Suppressor macrophage (primary cell): Measurements from ENCODE around the gene POLR3B.

Experiments used
- DNase-seq, 4 experiments: peaks; one replicate each; pipeline ENCODE4 v3.0.0-alpha.2; 2020 to 2022

Gene POLR3B

GRCh38 chr12:106415134-106415533 is 57.6 kb downstream of the POLR3B start:
- DNase-seq: no peak

GRCh38 chr12:106416273-106416672 is 58.7 kb downstream of the POLR3B start:
- no peak for DNase-seq

- no peak for DNase-seq
These were observed 60.7 kb downstream of the POLR3B start for GRCh38 chr12:106417926-106418910.

- DNase-seq: no peak
These were observed 61.4 kb downstream of the POLR3B start for GRCh38 chr12:106418970-106419369.

GRCh38 chr12:106423291-106423690 is 65.7 kb downstream of the POLR3B start:
- DNase-seq: no peak

GRCh38 chr12:106425061-106425702 is 67.6 kb downstream of the POLR3B start:
- DNase-seq: no peak

- DNase-seq: no peak
These were observed 70.4 kb downstream of the POLR3B start for GRCh38 chr12:106427917-106428316.

GRCh38 chr12:106428384-106428783 is 70.8 kb downstream of the POLR3B start:
- no peak for DNase-seq

- DNase-seq: no peak
These were observed 71.5 kb downstream of the POLR3B start for GRCh38 chr12:106429043-106429552.

- no peak for DNase-seq
These were observed 72.1 kb downstream of the POLR3B start for GRCh38 chr12:106429636-106430035.

- DNase-seq: no peak
These were observed 74.4 kb downstream of the POLR3B start for GRCh38 chr12:106431839-106432411.

GRCh38 chr12:106433055-106433454 is 75.5 kb downstream of the POLR3B start:
- DNase-seq: no peak

- no peak for DNase-seq
These were observed 77.0 kb downstream of the POLR3B start for GRCh38 chr12:106434526-106434925.

- DNase-seq: no peak
These were observed 78.6 kb downstream of the POLR3B start for GRCh38 chr12:106436164-106436563.

GRCh38 chr12:106442575-106442974 is 85.0 kb downstream of the POLR3B start:
- no peak for DNase-seq

- DNase-seq: no peak
These were observed 87.5 kb downstream of the POLR3B start for GRCh38 chr12:106445053-106445452.

- DNase-seq: no peak
These were observed 88.4 kb downstream of the POLR3B start for GRCh38 chr12:106445959-106446358.

- no peak for DNase-seq
These were observed 89.0 kb downstream of the POLR3B start for GRCh38 chr12:106446419-106447092.

GRCh38 chr12:106452309-106452708 is 94.8 kb downstream of the POLR3B start:
- DNase-seq: no peak

GRCh38 chr12:106455111-106455510 is 97.6 kb downstream of the POLR3B start:
- DNase-seq: peak; percentile 73 to 87 (median 74)

- DNase-seq: no peak
These were observed 101.6 kb downstream of the POLR3B start for GRCh38 chr12:106459124-106459523.

- no peak for DNase-seq
These were observed 102.0 kb downstream of the POLR3B start for GRCh38 chr12:106459534-106459933.

- no peak for DNase-seq
These were observed 104.2 kb downstream of the POLR3B start for GRCh38 chr12:106461730-106462129.
